ENCODE measurements around the gene ZNF385D.

DNA sequence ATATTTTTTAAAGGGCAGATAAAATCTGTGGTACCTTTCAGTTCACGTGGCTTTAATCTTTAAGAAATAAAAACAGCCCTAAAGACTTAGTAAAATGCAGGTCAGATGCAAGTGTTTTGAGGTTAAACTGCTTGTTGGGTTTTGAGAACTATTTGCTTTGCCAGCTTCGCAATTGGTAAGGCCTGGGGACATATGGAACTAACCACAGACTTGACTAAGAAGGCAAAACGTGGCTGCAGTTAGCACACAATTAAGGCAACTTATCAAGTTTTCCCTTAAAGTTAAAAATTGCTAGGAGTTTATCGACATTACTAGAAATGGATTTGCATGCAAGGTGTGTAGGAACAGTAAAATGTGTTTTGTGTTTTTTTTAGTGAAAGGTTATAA, 206.9 kb downstream of the ZNF385D start:
- TF ChIP-seq, protein P1, sequence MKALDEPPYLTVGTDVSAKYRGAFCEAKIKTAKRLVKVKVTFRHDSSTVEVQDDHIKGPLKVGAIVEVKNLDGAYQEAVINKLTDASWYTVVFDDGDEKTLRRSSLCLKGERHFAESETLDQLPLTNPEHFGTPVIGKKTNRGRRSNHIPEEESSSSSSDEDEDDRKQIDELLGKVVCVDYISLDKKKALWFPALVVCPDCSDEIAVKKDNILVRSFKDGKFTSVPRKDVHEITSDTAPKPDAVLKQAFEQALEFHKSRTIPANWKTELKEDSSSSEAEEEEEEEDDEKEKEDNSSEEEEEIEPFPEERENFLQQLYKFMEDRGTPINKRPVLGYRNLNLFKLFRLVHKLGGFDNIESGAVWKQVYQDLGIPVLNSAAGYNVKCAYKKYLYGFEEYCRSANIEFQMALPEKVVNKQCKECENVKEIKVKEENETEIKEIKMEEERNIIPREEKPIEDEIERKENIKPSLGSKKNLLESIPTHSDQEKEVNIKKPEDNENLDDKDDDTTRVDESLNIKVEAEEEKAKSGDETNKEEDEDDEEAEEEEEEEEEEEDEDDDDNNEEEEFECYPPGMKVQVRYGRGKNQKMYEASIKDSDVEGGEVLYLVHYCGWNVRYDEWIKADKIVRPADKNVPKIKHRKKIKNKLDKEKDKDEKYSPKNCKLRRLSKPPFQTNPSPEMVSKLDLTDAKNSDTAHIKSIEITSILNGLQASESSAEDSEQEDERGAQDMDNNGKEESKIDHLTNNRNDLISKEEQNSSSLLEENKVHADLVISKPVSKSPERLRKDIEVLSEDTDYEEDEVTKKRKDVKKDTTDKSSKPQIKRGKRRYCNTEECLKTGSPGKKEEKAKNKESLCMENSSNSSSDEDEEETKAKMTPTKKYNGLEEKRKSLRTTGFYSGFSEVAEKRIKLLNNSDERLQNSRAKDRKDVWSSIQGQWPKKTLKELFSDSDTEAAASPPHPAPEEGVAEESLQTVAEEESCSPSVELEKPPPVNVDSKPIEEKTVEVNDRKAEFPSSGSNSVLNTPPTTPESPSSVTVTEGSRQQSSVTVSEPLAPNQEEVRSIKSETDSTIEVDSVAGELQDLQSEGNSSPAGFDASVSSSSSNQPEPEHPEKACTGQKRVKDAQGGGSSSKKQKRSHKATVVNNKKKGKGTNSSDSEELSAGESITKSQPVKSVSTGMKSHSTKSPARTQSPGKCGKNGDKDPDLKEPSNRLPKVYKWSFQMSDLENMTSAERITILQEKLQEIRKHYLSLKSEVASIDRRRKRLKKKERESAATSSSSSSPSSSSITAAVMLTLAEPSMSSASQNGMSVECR (CRISPR knock-in tag; IDR thresholded peaks at IDR 0.05; ENCODE audit: borderline replicate concordance), result no peak
- TF ChIP-seq, protein P2, sequence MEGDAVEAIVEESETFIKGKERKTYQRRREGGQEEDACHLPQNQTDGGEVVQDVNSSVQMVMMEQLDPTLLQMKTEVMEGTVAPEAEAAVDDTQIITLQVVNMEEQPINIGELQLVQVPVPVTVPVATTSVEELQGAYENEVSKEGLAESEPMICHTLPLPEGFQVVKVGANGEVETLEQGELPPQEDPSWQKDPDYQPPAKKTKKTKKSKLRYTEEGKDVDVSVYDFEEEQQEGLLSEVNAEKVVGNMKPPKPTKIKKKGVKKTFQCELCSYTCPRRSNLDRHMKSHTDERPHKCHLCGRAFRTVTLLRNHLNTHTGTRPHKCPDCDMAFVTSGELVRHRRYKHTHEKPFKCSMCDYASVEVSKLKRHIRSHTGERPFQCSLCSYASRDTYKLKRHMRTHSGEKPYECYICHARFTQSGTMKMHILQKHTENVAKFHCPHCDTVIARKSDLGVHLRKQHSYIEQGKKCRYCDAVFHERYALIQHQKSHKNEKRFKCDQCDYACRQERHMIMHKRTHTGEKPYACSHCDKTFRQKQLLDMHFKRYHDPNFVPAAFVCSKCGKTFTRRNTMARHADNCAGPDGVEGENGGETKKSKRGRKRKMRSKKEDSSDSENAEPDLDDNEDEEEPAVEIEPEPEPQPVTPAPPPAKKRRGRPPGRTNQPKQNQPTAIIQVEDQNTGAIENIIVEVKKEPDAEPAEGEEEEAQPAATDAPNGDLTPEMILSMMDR (IDR thresholded peaks at IDR 0.05), result no peak
- TF ChIP-seq NFE2L1 (CRISPR knock-in tag; IDR thresholded peaks at IDR 0.05) (no peak), NR2C2 (CRISPR knock-in tag; IDR thresholded peaks at IDR 0.05) (no peak), TEAD4 (CRISPR knock-in tag; IDR thresholded peaks at IDR 0.05) (no peak)
- TF ChIP-seq, protein P3, sequence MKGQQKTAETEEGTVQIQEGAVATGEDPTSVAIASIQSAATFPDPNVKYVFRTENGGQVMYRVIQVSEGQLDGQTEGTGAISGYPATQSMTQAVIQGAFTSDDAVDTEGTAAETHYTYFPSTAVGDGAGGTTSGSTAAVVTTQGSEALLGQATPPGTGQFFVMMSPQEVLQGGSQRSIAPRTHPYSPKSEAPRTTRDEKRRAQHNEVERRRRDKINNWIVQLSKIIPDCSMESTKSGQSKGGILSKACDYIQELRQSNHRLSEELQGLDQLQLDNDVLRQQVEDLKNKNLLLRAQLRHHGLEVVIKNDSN (CRISPR knock-in tag; IDR thresholded peaks at IDR 0.05), result no peak
